Activated CD4-positive, alpha-beta T cell treated with anti-CD3 and anti-CD28 coated beads, Interleukin-2, amount 50 U/mL, for 4 hours (primary cell): ENCODE measurements around the gene HNRNPL.
A peak's percentile ranks its signal among the peaks of the same experiment; 100 is the strongest.
"Not testable (repeated sequence)": the region's sequence is repeated elsewhere in the genome, so short reads cannot be mapped to it uniquely, and the experiment has no call there.

Experiments used
- DNase-seq, 2 experiments: peaks; one replicate each; pipeline ENCODE4 v3.0.0-alpha.2; 2020

The HNRNPL gene

DNA sequence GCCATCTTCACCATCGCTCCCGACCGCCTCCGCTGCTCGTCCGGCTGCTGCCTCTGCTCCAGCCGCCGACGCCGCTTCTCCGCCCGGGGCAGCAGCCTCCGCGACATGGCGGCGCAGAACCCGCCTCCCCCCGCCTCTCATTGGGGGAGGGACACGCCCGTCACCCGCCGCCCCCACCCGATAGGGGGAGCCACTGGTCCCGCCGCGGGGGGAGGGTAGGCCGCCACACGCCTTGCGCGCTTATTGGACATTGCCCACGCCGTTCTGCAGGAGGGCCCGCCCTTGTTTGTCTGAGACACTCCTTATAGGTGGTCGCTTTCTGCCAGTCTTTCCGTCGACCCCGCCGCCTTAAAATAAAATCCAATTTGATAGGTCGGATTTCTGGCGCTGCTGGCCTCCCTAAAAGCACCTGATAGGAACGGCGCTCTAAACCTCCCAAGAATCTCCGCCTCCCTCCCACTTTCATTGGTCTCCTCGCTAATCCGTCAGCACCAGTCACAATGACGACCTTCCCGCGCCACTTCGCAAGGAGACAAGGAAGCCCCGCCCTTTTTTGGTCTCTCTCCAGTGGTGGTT lies at the start of gene HNRNPL:
TSS of gene HNRNPL (minus strand) at position 127 of the 576 bp plus-strand sequence. CDS start at position 107, 20 bp downstream.
- DNase-seq: peak; percentile 98 to 99

DNA sequence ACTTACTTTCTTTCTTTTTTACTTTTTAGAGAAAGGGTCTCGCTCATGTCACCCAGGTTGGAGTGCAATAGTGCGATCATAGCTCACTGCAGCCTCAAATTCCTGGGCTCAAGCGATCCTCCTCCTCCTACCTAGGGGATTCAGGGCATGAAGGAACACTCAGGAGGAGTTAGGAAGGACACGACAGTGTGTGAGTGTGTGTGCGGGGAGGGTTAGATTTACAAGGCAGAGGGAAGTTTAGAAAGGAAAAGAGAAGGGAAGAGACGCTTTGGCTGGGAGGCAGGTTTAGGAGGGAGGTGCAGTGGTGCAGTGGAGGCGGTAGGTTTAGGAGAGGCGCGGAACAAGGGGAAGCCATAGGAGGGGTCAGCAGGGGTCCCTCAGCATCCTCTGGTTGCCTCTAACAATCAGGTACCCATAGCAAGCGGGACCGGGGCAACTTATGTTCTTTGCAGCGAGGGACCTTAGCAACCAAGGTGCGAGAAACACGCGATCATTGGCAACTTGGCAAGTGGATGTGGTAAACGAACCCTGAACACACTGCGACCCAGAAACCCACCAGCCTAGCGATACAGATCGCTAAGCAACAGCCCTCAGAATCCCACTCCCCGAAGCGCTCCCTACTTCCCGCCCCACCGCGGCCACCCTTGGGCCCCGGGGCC lies 49.1 kb upstream of the HNRNPL start:
- DNase-seq: no peak

DNA sequence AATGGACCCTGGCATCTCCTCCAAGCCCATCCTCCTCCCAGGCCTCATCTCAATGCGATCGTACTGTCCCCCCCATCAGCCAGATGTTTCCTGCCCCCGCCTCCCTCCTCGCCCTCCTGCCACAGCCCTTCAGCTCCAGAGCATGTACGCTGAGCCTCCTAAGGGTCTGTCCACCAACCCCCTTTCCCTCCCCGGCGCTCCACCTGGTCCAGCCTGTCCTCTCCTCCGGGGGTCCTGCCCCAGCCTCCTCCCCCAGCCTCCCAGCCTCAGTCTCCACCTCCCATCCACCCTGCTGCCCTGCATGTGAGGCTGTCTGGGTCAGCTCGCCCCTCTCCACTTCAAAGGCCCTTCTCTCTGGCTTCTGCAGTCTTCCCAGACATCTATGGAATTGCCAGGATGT lies 45.2 kb upstream of the HNRNPL start:
- DNase-seq: no peak

DNA sequence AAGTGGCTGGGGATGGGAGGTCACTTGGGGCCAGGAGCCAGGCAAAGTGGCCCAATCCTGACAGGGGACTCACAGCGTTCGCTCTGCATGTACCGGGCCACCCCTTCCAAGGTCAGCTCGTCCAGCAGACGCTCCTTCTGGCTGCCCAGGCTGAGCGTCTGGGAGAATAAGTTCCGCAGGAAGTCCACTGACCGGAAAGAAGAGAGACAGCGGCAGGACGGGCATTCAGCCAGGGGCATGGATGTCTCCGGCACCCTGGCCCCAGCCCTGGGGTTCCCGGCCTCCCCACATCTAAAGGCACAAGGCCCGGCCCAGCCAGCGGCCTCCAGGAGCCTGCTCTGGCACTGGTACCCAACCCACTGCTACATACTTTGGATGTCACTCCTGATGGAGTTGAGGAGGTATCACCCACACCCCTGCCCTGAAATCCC lies 43.6 kb upstream of the HNRNPL start:
- no peak for DNase-seq

GRCh38 chr19:38892841-38893240 lies 43.1 kb upstream of the HNRNPL start:
- DNase-seq: no peak

DNA sequence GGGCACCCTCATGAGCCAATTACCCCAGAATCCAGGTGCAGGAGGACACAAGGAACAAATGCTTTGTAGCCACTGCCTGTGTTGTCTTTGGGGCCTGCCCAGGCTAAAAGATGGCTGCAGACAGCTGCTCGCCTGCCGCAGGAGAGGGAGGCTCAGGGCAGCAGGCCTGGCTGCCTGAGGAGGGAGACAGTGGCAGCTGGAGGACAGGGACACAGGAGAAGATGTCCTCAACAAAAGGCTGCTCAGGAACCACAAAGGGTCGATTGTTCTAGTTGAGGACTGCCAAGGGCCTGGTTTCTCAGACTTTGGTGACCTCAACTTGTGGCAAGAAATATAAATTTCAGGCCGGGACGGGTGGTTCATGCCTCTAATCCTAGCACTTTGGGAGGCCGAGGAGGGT lies 42.0 kb upstream of the HNRNPL start:
- DNase-seq: no peak

DNA sequence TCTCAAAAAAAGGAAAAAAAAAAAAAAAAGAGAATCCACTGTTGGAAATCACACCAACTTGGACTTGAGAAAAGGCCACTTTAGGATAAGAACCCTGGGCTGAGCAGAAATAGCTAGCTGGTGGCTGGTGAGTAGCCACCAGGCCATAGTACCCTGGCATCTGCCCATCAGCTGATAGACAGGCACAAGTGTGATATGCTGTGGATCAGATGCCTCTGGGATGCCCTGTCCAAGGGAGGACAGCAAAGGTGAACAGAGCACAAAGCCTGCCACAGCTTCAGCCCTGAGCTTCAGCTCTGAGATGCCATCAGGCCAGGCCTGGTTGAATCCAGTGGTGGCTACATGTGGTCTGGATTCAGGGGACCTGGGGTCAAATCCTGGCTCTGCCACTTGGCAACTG lies 40.9 kb upstream of the HNRNPL start:
- no peak for DNase-seq

DNA sequence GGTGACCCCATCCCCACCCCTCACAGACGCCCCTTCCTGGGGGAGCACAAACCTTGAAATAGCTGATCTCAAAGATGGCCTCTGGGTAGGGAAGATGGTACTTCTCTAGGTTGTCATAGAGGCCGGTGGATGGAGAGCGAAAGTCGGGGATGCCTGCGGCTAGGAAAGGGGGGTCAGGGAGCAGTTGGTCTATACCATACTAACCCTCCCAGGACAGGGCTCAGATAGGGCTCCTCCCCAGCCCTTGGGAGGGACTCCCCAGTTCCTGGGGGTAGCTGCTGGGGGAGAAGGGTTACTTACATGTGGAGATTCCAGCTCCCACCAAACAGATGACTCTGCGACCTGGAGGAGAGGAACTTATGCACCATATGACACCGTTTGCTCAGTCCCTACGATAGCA lies 40.0 kb upstream of the HNRNPL start:
- DNase-seq: no peak

GRCh38 chr19:38888876-38889275 lies 39.1 kb upstream of the HNRNPL start:
- DNase-seq: no peak

DNA sequence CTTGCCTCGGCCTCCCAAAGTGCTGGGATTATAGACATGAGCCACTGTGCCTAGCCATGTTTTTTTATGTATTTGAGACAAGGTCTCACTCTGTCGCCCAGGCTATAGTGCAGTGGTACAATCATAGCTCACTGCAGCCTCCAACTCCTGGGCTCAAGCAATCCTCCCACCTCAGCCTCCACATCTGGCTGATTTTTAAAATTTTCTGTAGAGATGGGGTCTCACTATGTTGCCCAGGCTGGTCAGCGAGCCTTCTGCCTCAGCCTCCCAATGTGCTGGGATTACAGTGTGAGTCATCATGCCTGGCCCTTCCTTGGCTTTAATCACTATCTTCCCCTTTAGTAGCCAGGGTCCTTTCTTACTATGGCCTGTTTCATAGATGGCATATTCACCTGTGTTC lies 34.9 kb upstream of the HNRNPL start:
- DNase-seq: not testable (repeated sequence)

- DNase-seq: no peak
Observed at GRCh38 chr19:38883286-38883685, 33.5 kb upstream of the HNRNPL start.

- no peak for DNase-seq
Observed at GRCh38 chr19:38880882-38881609, 31.3 kb upstream of the HNRNPL start.

GRCh38 chr19:38880076-38880881 lies 30.5 kb upstream of the HNRNPL start:
- no peak for DNase-seq

GRCh38 chr19:38879400-38879751 lies 29.6 kb upstream of the HNRNPL start:
- DNase-seq: no peak

- no peak for DNase-seq
Observed at GRCh38 chr19:38878575-38879399, 29.0 kb upstream of the HNRNPL start.

- DNase-seq: peak; percentile 63 to 65
Observed at GRCh38 chr19:38877781-38878574, 28.2 kb upstream of the HNRNPL start, which contains the start of gene RINL. TSS of gene RINL (minus strand) at chr19:38878275. CDS start at chr19:38876742, 1,533 bp downstream.

GRCh38 chr19:38875656-38876395 lies 26.0 kb upstream of the HNRNPL start:
- DNase-seq: no peak

DNA sequence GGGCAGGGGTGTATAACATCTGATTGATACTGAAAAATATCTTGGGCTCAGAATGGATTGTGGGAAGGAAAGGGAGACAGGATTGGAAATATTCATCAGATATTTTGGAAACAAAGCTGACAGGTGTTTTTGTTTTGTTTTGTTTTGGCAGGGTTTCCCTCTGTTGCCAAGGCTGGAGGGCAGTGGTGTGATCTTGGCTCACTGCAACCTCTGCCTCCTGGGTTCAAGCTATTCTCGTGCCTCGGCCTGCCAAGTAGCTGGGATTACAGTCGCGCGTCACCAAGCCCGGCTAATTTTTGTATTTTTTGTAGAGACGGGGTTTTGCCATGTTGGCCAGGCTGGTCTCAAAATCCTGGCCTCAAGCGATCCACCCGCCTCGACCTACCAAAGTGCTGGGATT lies 23.6 kb upstream of the HNRNPL start:
- not testable (repeated sequence) for DNase-seq

DNA sequence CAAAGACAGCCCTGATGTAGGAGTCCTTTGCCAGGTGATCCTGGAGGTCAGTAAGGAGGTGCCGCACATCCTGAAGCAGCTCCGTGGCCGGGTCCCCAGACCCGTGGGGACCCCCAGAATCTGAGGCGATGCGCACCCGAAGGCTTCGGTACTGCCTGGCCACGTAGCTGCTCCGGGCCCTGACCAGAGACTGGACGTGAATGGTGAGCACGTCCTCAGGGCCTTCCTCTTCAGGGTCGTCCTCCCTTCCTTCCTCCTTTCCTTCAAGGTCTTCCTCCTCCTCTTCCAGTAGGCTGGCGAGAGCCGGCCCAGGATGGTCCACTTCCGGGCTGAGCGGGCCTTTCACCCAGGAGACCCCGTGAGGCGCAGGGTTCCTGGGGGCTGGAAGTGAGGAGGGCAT lies 20.8 kb upstream of the HNRNPL start:
- no peak for DNase-seq

DNA sequence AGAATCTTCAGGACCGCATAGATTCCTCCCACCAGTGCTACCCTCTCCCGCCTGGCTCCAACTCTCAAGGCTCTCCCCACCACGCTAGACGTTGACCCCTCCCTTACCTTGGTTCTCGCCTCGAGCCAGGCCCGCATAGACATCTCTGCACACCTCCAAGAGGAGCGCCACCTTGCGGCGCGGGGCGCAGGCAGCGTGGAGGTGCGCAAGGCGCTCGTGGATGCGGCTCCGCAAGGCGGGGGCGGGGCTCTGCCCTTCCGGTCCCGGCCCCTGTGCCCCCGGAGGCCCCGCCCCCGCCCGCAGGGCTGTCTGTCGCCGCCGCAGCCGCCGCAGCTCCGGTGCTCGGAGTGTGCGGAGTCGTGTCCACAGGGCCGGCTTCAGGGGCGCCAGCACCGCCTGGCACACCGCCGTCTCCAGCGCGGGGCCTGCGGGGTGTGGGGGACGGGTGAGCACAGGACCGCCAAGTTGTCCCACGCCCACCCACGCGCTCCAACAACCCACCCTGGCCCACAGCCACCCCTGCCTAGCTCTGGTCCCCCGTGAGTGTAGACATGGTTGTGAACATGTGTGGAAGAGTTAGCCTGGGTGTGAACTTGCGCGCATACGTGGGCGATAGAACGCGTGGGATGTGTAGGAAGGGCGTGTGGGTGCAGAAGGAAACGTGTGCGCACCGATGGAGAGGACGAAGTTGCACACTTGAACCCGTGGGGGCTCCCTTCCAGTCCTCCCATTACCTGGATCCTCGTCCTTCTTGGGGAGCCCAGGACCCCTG lies 20.2 kb upstream of the HNRNPL start:
- peak; percentile 92 for DNase-seq
